Measurements from ENCODE around the gene PFN3.

DNA sequence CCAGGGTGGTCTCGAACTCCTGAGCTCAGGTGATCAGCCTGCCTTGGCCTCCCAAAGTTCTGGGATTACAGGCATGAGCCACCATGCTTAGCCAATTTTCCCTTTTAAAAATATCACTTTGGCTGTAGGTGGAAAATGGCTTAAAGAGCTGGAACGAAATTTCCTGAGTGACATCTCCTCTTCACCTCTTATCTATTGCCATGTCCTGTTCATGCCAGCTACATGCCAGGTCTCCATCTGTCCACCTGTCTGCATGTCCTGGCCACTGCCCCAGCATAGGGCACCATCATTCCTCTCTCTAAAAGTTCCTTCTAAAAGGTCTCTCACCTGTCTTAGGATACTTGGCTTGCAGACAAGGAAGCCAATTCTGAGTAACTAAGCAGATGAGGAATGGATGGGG is 23.2 kb upstream of the PFN3 start:
- TF ChIP-seq TAF1 (IDR thresholded peaks at IDR 0.05; ENCODE audit: low read depth) (no peak), NFIC (IDR thresholded peaks at IDR 0.05) (no peak), YY1 (IDR thresholded peaks at IDR 0.05; ENCODE audit: low read depth) (no peak), FOXM1 (IDR thresholded peaks at IDR 0.05; ENCODE audit: borderline replicate concordance, low read depth) (no peak)
